Muscle of leg (tissue), 16 donors: ENCODE results near the gene ESPN. TPM values are rescaled to one million over a fixed set of nuclear protein-coding genes. Genes with fewer than 3 reads are reported as not detected.

Source experiments
- DNase-seq: peaks from one replicate; pipeline ENCODE4 v3.0.0; 2013
- H3K27ac ChIP-seq: one replicate; pipeline ENCODE4 v1.5.1; 2013; ENCODE audit warnings: mild to moderate bottlenecking, low read length, control low read depth
- H3K27me3 ChIP-seq: one replicate; pipeline ENCODE4 v1.6.1; 2013; ENCODE audit warnings: low read length; ENCODE audit not compliant: control insufficient read depth, insufficient read depth
- H3K36me3 ChIP-seq: one replicate; pipeline ENCODE4 v1.6.1; 2013; ENCODE audit warnings: low read length; ENCODE audit not compliant: control insufficient read depth, insufficient read depth
- H3K4me1 ChIP-seq: one replicate; pipeline ENCODE4 v1.6.1; 2013; ENCODE audit warnings: low read length; ENCODE audit not compliant: control insufficient read depth, insufficient read depth
- H3K4me3 ChIP-seq: one replicate; pipeline ENCODE4 v1.5.1; 2013; ENCODE audit warnings: low read length, control low read depth
- H3K9me3 ChIP-seq: replicated peaks from 2 replicates; pipeline ENCODE4 v1.6.1; 2013; ENCODE audit warnings: low read depth, low read length; ENCODE audit not compliant: control insufficient read depth
- WGBS: methylation state at CpG from one replicate; pipeline ENCODE4 v1.1.5; 2013; ENCODE audit warnings: missing lambda C conversion rate; ENCODE audit not compliant: insufficient coverage; 5-methylcytosine and 5-hydroxymethylcytosine counted together
- long read RNA-seq, 11 donors: transcript quantifications; one replicate each; lab custom pipeline, GENCODE V29; 2026
- polyA plus RNA-seq, 8 donors: library from polyadenylated mRNA; unstranded; fragments of 120-200 nt; gene quantifications; one replicate each; pipeline versions ENCODE4 v1.2.1 to v1.2.3, GENCODE V29; 2013; ENCODE audit warnings: inconsistent platforms in 1 of 8, low replicate concordance in 1 of 8; ENCODE audit not compliant: insufficient read length in 8 of 8, insufficient read depth in 1 of 8
- total RNA-seq: library from RNA; stranded (reverse); fragments of 120-200 nt; gene quantifications from one replicate; pipeline ENCODE4 v1.2.4, GENCODE V29; 2013

The ESPN gene, protein sequence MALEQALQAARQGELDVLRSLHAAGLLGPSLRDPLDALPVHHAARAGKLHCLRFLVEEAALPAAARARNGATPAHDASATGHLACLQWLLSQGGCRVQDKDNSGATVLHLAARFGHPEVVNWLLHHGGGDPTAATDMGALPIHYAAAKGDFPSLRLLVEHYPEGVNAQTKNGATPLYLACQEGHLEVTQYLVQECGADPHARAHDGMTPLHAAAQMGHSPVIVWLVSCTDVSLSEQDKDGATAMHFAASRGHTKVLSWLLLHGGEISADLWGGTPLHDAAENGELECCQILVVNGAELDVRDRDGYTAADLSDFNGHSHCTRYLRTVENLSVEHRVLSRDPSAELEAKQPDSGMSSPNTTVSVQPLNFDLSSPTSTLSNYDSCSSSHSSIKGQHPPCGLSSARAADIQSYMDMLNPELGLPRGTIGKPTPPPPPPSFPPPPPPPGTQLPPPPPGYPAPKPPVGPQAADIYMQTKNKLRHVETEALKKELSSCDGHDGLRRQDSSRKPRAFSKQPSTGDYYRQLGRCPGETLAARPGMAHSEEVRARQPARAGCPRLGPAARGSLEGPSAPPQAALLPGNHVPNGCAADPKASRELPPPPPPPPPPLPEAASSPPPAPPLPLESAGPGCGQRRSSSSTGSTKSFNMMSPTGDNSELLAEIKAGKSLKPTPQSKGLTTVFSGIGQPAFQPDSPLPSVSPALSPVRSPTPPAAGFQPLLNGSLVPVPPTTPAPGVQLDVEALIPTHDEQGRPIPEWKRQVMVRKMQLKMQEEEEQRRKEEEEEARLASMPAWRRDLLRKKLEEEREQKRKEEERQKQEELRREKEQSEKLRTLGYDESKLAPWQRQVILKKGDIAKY
- total RNA-seq = 0.22 TPM
- polyA plus RNA-seq = 10 to 100 TPM in 1 of 8 donors, 1 to 10 TPM in 7; 1.2 to 14.3 (median 2.0) TPM
- long read RNA-seq, donor 1 = 0 reads
- long read RNA-seq, donor 2 = 0 reads
- long read RNA-seq, donor 3 = 0 reads
- long read RNA-seq, donor 4 = 0 reads
- long read RNA-seq, donor 5 = 0 reads
- long read RNA-seq, donor 6 = 0 reads
- long read RNA-seq, donor 7 = 0 reads
- long read RNA-seq, donor 8 = 0 reads
- long read RNA-seq, donor 9 = 0 reads
- long read RNA-seq, donor 10 = 0 reads
- long read RNA-seq, donor 11 = 0 reads

DNA sequence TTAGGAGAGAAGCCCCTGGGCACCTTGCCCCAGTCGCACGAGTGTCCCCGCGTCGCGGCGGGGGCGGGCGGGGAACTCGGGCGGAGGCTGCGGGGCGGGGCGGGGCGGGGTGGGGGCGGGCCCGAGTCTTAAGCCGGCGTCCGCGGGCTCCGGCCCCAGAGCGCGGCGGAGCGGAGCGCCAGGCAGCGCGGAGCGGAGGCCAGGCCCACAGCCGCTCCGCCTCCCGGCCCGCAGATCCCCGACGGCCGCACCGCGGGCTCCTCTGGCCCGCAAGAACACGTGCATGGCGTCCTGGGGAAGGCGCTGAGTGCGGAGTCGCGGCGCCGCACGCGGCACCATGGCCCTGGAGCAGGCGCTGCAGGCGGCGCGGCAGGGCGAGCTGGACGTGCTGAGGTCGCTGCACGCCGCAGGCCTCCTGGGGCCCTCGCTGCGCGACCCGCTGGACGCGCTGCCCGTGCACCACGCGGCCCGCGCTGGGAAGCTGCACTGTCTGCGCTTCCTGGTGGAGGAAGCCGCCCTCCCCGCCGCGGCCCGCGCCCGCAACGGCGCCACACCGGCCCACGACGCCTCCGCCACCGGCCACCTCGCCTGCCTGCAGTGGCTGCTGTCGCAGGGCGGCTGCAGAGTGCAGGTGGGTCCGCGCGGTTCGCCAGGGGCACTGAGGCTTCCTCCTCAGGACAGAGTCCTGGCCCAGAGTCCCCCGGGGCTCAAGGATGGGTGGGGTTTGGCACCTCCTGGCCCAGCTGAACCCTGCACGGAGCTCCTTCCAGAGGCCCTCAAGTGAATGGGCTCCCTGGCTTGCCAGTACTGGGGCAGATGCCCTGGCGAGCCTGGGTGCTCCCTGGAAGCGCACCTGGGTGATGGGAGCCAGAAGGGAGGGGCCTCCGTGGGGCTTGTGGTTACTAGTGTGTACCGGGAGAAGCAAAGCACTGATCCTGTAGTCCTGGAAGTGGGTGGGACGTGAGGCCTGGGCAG, at the start of gene ESPN:
ESPN (plus strand) TSS at position 158 of the 975 bp plus-strand sequence; CDS start at position 338, 180 bp downstream.
- no peak within 1 kb of the TSS for H3K4me3 ChIP-seq
- H3K36me3 ChIP-seq = no peaks in the 10 kb centered on the region
- no peaks in the 10 kb centered on the region for H3K9me3 ChIP-seq
- no peak within 1 kb of the TSS for H3K27ac ChIP-seq
- H3K27me3 ChIP-seq = peaks cover 79% of the 10 kb centered on the region
- 4% methylated on average over 98 of the region's 99 CpGs for whole genome bisulfite sequencing
- DNase-seq = no peak
- H3K4me1 ChIP-seq = peaks cover 22% of the 10 kb centered on the region

DNA sequence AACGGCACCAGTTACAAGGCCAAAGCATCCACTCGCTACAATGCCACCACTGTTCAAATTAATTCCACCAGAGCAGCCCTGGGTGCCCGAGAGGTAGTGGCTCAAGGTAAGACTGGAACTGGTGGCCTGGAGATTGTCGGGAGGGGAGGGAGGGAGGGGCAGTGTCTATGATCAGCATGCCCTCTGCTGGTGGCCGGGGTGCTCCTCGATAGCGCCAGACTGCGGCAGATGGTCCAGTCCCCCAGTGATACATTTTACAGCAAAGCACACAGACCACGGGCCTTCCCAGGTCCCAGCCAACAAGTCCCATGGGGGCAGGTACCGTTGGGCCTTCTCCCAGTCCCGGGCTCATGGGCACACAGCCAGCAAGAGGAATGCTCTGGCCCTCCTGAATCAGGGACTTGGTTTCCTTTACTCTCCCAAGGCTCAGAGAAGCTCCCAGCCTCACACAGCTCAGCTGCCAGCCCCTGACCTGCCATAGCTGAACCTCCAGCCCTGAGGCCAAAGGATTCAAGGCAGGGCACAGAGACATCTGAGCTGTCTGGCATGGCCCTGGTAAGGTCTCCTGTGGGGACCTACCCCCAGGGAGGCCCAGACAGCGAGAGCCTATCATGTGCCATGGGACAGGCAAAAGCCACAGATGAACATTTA, 46.4 kb upstream of the ESPN start:
- peaks cover 4% of the 10 kb centered on the region for H3K4me1 ChIP-seq
- DNase-seq = no peak
- H3K4me3 ChIP-seq = no peak overlapping the region
- no peaks in the 10 kb centered on the region for H3K36me3 ChIP-seq
- H3K9me3 ChIP-seq = no peaks in the 10 kb centered on the region
- H3K27ac ChIP-seq = no peak overlapping the region
- no peaks in the 10 kb centered on the region for H3K27me3 ChIP-seq
- 52% methylated on average over 7 of the region's 12 CpGs for WGBS

DNA sequence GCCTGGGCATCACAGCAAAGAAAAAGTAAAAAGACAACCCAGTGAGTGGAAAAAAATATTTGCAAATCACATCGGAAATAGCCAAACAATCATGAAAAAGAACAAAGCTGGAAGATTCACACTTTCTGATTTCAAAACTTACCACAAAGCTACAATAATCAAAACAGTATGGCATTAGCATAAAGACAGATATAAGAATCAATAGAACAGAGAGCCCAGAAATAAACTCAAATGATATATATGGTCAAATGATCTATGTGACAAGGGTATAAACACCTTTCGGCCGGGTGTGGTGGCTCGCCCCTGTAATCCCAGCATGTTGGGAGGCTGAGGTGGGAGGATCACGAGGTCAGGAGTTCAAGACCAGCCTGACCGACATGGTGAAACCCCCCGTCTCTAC, 44.5 kb upstream of the ESPN start:
- WGBS = no CpG with 5 or more reads among the region's 7 CpGs
- Histone ChIP-seq H3K27ac (no peak overlapping the region), H3K27me3 (no peaks in the 10 kb centered on the region), H3K4me1 (peaks cover 5% of the 10 kb centered on the region), H3K36me3 (no peaks in the 10 kb centered on the region), H3K9me3 (peaks cover 2% of the 10 kb centered on the region), H3K4me3 (no peak overlapping the region)
- DNase-seq = no peak

DNA sequence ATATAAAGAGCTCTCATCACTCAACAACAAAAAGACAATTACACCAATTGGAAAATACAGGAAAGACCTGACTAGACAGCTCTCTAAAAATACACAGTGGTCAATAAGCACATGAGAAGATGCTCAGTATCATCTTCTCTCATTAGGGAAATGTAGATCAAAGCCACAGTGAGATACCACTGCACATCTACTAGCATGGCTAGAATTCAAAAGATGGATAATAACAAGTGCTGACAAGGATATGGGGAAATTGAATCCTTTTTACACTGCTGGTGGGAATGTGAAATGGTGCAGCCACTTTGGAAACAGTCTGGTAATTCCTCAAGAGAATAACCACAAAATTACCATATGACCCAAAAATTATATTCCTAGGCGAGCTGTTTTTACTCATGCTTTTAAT, 40.4 kb upstream of the ESPN start:
- H3K9me3 ChIP-seq = peaks cover 2% of the 10 kb centered on the region
- no peaks in the 10 kb centered on the region for H3K27me3 ChIP-seq
- no peak overlapping the region for H3K27ac ChIP-seq
- H3K36me3 ChIP-seq = no peaks in the 10 kb centered on the region
- no CpG with 5 or more reads among the region's 1 CpG for WGBS
- no peak overlapping the region for H3K4me3 ChIP-seq
- H3K4me1 ChIP-seq = peaks cover 23% of the 10 kb centered on the region
- no peak for DNase-seq

DNA sequence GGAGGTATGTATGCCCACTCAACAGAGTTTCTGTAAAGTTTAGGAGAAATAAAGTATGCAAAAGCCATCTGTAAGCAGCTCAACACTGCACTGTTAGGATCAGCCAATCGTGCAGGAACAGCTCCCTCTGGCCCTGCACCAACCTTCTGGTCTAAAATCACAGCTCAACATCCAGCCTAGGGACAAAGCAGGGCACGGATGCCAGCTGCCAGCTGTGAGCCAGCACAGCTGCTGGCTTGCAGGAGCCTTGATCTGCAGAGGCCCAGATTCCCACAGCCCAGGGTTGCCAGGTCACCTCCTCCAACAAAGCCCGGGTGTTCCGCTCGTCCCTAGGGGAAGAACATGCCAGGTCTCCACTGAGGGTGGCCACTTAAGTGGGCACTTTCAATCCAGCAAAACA, 39.6 kb upstream of the ESPN start:
- peaks cover 23% of the 10 kb centered on the region for H3K4me1 ChIP-seq
- peak overlapping the region; percentile 79 for H3K27ac ChIP-seq
- peaks cover 2% of the 10 kb centered on the region for H3K9me3 ChIP-seq
- H3K27me3 ChIP-seq = no peaks in the 10 kb centered on the region
- H3K4me3 ChIP-seq = no peak overlapping the region
- peak; percentile 83 for DNase-seq
- WGBS = 66% methylated on average over 4 of the region's 5 CpGs
- no peaks in the 10 kb centered on the region for H3K36me3 ChIP-seq

DNA sequence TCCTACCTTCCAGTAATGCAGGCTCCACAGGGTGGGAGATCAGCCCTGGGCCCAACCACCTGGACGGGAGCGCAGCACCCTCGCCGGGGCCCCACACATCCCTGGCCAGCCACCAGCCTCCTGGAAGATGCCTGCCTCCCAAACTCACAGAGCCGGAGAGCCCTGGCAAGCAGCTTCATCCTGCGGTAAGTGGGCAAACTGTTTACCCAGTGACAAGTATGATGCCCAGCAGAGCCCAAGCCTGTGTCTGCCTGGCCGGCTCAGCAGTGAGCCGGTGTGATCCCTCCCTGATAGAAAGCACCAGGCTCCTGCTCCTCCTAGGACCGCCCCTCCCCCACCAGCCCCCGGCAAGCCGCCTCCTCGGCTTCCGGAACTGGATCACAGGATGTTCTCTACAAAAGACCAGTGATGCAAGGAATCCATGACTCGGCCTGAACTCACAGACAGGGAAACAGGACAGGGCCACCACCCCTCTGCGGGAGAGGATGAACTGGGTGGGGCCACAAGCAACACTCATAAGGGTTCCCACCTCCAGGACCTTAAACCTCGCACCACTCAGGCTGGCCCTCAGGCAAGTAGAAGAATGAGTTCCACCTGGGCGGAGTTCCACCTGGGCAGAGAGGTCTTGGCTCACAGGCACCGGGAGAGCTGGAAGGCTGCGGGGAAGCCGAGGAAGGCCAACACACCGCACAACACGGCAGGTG, 38.9 kb upstream of the ESPN start:
- H3K27ac ChIP-seq = peak overlapping the region; percentile 79
- H3K4me1 ChIP-seq = peaks cover 23% of the 10 kb centered on the region
- DNase-seq = peak; percentile 35
- H3K36me3 ChIP-seq = no peaks in the 10 kb centered on the region
- H3K9me3 ChIP-seq = peaks cover 2% of the 10 kb centered on the region
- H3K27me3 ChIP-seq = no peaks in the 10 kb centered on the region
- 53% methylated on average over 14 of the region's 22 CpGs for WGBS
- no peak overlapping the region for H3K4me3 ChIP-seq

DNA sequence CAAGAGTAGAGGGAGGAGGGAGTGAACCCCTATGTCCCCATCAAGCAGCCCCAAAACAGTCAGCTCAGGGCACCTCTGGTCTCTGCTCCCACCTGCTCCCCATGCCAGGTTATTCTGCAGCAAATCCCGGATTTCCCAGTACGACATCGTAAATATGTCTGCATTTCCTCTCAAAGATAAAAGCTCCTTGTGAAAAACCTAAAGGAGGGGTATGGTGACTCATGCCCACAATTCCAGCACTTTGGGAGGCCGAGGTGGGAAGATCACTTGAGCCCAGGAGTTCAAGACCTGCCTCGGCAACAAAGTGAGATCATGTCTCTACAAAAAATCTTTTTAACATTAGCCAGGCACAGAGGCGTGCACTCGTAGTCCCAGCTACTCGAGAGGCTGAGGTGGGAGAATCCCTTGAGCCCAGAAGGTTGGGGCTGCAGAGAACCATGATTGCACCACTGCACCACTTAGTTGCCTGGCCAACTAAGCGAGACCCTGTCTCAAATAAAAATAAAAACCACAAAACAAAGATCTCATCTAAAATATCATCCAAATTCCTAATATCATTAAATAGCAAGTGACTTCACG, 38.1 kb upstream of the ESPN start:
- Histone ChIP-seq H3K36me3 (no peaks in the 10 kb centered on the region), H3K27ac (no peak overlapping the region), H3K4me3 (no peak overlapping the region), H3K9me3 (peaks cover 2% of the 10 kb centered on the region), H3K4me1 (peaks cover 23% of the 10 kb centered on the region), H3K27me3 (no peaks in the 10 kb centered on the region)
- DNase-seq = no peak
- WGBS = 50% methylated on average over 2 of the region's 10 CpGs

DNA sequence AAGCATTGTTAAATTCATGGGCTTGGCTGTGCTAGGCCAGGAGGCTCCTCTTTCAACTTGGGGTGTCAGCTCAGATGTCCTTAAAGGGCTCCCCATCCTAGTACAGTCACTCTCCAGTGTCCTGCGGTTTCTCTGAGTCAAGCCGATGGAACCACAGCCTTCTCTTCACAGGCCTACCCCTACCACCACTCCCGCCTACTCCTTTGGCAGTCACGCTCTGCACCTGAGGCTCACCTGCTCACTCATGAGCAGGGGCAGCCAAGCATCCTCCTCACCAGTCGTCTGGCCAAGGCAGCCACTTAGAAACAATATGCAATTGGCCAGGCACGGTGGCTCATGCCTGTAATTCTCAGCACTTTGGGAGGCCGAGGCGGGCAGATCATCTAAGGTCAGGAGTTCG, 34.6 kb upstream of the ESPN start:
- DNase-seq = no peak
- Histone ChIP-seq H3K27ac (no peak overlapping the region), H3K4me3 (no peak overlapping the region), H3K27me3 (no peaks in the 10 kb centered on the region), H3K36me3 (no peaks in the 10 kb centered on the region), H3K9me3 (no peaks in the 10 kb centered on the region), H3K4me1 (peaks cover 33% of the 10 kb centered on the region)
- 88% methylated on average over 8 of the region's 9 CpGs for WGBS
